NB4 (cell line): ENCODE measurements around the gene BSPRY.
"Not testable (repeated sequence)": the region's sequence is repeated elsewhere in the genome, so short reads cannot be mapped to it uniquely, and the experiment has no call there.

Source experiments
- DNase-seq: peaks from one replicate; pipeline ENCODE4 v3.0.0; 2010; ENCODE audit warnings: low read depth
- H3K4me3 ChIP-seq: one replicate; pipeline ENCODE4 v1.5.1; 2011; ENCODE audit warnings: mild to moderate bottlenecking, low read depth, low read length, moderate library complexity
- MYC ChIP-seq: IDR thresholded peaks from 2 replicates; pipeline ENCODE4 v1.6.1; 2011; ENCODE audit warnings: low read depth, low read length
- POLR2A ChIP-seq: IDR thresholded peaks from 2 replicates; pipeline ENCODE4 v1.6.1; 2011; ENCODE audit warnings: mild to moderate bottlenecking; ENCODE audit not compliant: insufficient read length; ENCODE audit errors: extremely low read depth
- TF ChIP-seq, protein P1 (sequence below): IDR thresholded peaks from 2 replicates; pipeline ENCODE4 v1.6.1; 2011; ENCODE audit warnings: low read depth, low read length
- TF ChIP-seq, protein P2 (sequence below): IDR thresholded peaks from one replicate; pipeline ENCODE4 v1.5.1; 2012; ENCODE audit warnings: low read depth, low read length

BSPRY gene

GRCh38 chr9:113360242-113360842 lies 11.0 kb downstream of the BSPRY start:
- H3K4me3 ChIP-seq = no peak overlapping the region
- TF ChIP-seq, protein P1, sequence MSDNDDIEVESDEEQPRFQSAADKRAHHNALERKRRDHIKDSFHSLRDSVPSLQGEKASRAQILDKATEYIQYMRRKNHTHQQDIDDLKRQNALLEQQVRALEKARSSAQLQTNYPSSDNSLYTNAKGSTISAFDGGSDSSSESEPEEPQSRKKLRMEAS = no peak
- TF ChIP-seq, protein P2, sequence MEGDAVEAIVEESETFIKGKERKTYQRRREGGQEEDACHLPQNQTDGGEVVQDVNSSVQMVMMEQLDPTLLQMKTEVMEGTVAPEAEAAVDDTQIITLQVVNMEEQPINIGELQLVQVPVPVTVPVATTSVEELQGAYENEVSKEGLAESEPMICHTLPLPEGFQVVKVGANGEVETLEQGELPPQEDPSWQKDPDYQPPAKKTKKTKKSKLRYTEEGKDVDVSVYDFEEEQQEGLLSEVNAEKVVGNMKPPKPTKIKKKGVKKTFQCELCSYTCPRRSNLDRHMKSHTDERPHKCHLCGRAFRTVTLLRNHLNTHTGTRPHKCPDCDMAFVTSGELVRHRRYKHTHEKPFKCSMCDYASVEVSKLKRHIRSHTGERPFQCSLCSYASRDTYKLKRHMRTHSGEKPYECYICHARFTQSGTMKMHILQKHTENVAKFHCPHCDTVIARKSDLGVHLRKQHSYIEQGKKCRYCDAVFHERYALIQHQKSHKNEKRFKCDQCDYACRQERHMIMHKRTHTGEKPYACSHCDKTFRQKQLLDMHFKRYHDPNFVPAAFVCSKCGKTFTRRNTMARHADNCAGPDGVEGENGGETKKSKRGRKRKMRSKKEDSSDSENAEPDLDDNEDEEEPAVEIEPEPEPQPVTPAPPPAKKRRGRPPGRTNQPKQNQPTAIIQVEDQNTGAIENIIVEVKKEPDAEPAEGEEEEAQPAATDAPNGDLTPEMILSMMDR = no peak
- TF ChIP-seq MYC (no peak), POLR2A (no peak)
- no peak for DNase-seq

GRCh38 chr9:113361304-113362018 lies 12.1 kb downstream of the BSPRY start:
- TF ChIP-seq MYC (no peak), POLR2A (no peak)
- TF ChIP-seq, protein P1 = no peak
- TF ChIP-seq, protein P2 = no peak
- no peak overlapping the region for H3K4me3 ChIP-seq
- no peak for DNase-seq

- DNase-seq = no peak
- no peak for TF ChIP-seq MYC
- TF ChIP-seq, protein P1 = no peak
- TF ChIP-seq POLR2A = no peak
- TF ChIP-seq, protein P2 = no peak
- H3K4me3 ChIP-seq = no peak overlapping the region
Measured at GRCh38 chr9:113363336-113363735, 14.0 kb downstream of the BSPRY start.

DNA sequence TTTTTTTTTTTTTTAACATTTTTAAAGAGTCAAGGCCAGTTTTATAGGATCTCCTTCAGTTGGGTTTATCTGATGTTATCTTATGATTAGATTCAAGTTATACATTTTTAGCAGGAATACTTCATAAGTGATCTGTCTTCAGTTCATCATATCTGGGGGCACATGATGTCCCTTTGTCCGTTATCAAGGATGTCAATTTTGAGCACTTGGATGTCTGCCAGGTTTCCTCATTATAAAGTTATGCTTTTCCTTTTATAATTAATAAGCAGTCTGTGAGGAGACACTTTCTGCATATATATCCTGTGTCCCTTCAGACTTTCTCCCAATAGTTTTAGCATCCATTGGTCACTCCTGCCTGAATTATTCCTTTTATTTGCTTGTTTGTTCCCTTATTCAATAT lies 15.6 kb downstream of the BSPRY start:
- DNase-seq = no peak
- no peak overlapping the region for H3K4me3 ChIP-seq
- TF ChIP-seq, protein P1 = no peak

GRCh38 chr9:113365652-113366051 lies 16.3 kb downstream of the BSPRY start:
- DNase-seq = peak; percentile 51
- not testable (repeated sequence) for H3K4me3 ChIP-seq

- H3K4me3 ChIP-seq = no peak overlapping the region
- TF ChIP-seq POLR2A = no peak
- TF ChIP-seq, protein P1 = no peak
- no peak for TF ChIP-seq MYC
- TF ChIP-seq, protein P2 = no peak
- DNase-seq = no peak
Measured at GRCh38 chr9:113368348-113368981, 19.1 kb downstream of the BSPRY start.
